Neural progenitor cell (in vitro differentiated cells): ENCODE measurements around the gene CTXN1. TPM values are rescaled to one million over a fixed set of nuclear protein-coding genes. Genes with fewer than 3 reads are reported as not detected.

Source experiments
- DNase-seq: peaks from one replicate; pipeline ENCODE4 v3.0.0-alpha.2; 2016; ENCODE audit warnings: low spot score
- H2AFZ ChIP-seq: fragments of 200-600 bp; sonication (generic); replicated peaks from 2 replicates; pipeline ENCODE4 v1.6.1; 2016; ENCODE audit warnings: antibody characterized with exemption
- H3F3A ChIP-seq: fragments of 200-600 bp; sonication (generic); 2 replicates; pipeline ENCODE4 v1.6.1; 2016; ENCODE audit warnings: antibody characterized with exemption, low read depth
- H3K27ac ChIP-seq: fragments of 200-600 bp; sonication (generic); 2 replicates; pipeline ENCODE4 v1.5.1; 2016; ENCODE audit warnings: mild to moderate bottlenecking
- H3K27me3 ChIP-seq: fragments of 200-600 bp; sonication (generic); 2 replicates; pipeline ENCODE4 v1.6.1; 2016; ENCODE audit warnings: mild to moderate bottlenecking, moderate library complexity
- H3K36me3 ChIP-seq: fragments of 200-600 bp; sonication (generic); 2 replicates; pipeline ENCODE4 v1.5.1; 2016
- H3K4me1 ChIP-seq: fragments of 200-600 bp; sonication (generic); 2 replicates; pipeline ENCODE4 v1.6.1; 2016; ENCODE audit warnings: mixed run types
- H3K4me2 ChIP-seq: fragments of 200-600 bp; sonication (generic); 2 replicates; pipeline ENCODE4 v1.6.1; 2016
- H3K4me3 ChIP-seq: fragments of 200-600 bp; sonication (generic); 2 replicates; pipeline ENCODE4 v1.5.1; 2016
- H3K79me2 ChIP-seq: fragments of 200-600 bp; sonication (generic); 2 replicates; pipeline ENCODE4 v1.6.1; 2016; ENCODE audit warnings: low read depth
- H3K9ac ChIP-seq: fragments of 200-600 bp; sonication (generic); 2 replicates; pipeline ENCODE4 v1.6.1; 2016
- H3K9me3 ChIP-seq: fragments of 200-600 bp; sonication (generic); 2 replicates; pipeline ENCODE4 v1.5.1; 2016; ENCODE audit warnings: low read depth
- H4K20me1 ChIP-seq: fragments of 200-600 bp; sonication (generic); 2 replicates; pipeline ENCODE4 v1.6.1; 2016; ENCODE audit warnings: low read depth
- H3K27ac Mint-ChIP-seq: 3 replicates; pipeline ENCODE4 v1.8.0; 2021; ENCODE audit warnings: mixed read lengths
- H3K27me3 Mint-ChIP-seq: 2 replicates; pipeline ENCODE4 v1.8.0; 2022; ENCODE audit warnings: low read depth, mild to moderate bottlenecking, inconsistent platforms, moderate library complexity, mixed read lengths; ENCODE audit not compliant: insufficient read depth
- H3K36me3 Mint-ChIP-seq: 3 replicates; pipeline ENCODE4 v1.8.0; 2021; ENCODE audit warnings: mixed read lengths
- H3K4me1 Mint-ChIP-seq: 3 replicates; pipeline ENCODE4 v1.8.0; 2021; ENCODE audit warnings: mixed read lengths
- H3K4me3 Mint-ChIP-seq: 3 replicates; pipeline ENCODE4 v1.8.0; 2021; ENCODE audit warnings: mild to moderate bottlenecking, moderate library complexity, mixed read lengths
- H3K9me3 Mint-ChIP-seq: 3 replicates; pipeline ENCODE4 v1.8.0; 2020; ENCODE audit warnings: mixed read lengths
- EZH2 ChIP-seq: fragments of 200-600 bp; sonication (generic); IDR thresholded peaks from 2 replicates; pipeline ENCODE4 v1.6.1; 2017; ENCODE audit warnings: antibody characterized with exemption, mild to moderate bottlenecking, moderate library complexity
- EZH2phosphoT487 ChIP-seq: fragments of 200-600 bp; sonication (generic); IDR thresholded peaks from 2 replicates; pipeline ENCODE4 v1.6.1; 2017; ENCODE audit warnings: antibody characterized with exemption
- total RNA-seq: library from RNA; depleted of rRNA; stranded (reverse); fragments of >200 nt; gene quantifications from 2 replicates; pipeline ENCODE4 v1.2.3, GENCODE V29; 2015; ENCODE audit warnings: low replicate concordance
- TF ChIP-seq, protein P1 (sequence below): fragments of 200-600 bp; sonication (generic); IDR thresholded peaks from 2 replicates; pipeline ENCODE4 v1.5.1; 2017; ENCODE audit warnings: antibody characterized with exemption, mild to moderate bottlenecking

Gene CTXN1
- total RNA-seq, 1 donor from 2014 or later = 3.7 TPM

DNA sequence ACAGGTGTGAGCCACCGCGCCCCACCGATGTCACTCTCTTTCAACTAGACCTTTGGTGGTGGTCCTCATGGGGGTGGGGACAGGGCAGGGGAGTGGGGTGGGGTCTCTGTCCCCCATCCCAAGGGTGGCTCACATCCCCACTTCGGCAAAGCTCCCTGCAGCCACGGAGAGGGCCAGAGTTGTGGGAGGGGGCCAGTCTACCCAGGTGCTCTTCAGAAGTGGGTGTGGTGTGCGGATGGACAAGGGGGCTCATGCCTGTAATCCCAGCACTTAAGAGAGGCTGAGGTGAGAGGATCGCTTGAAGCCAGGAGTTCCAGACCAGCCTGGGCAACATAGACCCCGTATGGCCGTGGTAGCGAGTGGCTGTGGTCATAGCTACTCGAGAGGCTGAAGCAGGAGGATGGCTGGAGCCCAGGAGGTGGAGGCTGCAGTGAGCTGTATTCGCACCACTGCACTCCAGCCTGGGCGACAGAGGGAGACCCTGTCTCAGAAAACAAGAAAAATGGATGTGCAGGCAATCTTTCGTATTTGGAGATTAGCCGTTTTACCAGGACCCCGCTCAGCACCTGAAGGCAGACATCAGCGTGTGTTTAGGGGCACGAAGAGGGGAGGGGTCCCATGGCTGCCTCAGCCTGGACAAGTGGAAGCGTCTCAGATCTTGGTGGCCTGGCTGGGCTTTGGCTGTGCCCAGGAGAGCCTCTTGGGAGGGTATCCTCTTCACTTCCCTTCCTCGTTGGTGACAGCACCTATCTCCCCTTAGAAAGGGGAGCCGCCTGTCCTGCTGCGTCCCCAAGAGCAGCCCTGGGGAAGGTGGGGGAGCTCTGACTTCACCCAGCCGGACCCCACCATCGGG is 10.5 kb downstream of the CTXN1 start:
- no peak overlapping the region for H3K27ac Mint-ChIP-seq
- no peak overlapping the region for H2AFZ ChIP-seq
- peaks cover 11% of the 10 kb centered on the region for H3K4me1 ChIP-seq

DNA sequence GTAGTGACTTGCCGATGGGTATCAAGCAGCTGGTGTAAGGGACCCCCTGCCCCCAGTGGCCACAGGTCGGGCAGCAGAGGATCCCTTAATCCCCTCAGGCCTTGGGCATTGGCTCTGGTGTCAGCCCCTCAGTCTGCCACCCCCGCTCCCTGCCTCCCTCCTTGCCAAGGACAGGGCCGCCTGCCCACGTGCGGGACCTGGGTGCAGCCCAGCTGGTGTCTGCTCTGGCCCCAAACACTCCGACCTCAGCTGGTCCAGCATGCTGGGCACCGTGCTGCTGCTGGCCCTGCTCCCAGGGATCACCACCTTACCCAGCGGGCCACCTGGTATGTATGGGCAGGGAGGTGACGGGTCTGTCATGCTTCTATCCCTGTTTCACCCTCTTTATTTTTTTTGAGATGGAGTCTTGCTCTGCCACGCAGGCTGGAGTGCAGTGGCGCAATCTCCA is 11.3 kb downstream of the CTXN1 start, which contains the start of gene TGFBR3L:
Gene TGFBR3L (plus strand): TSS at position 233 of the 448 bp plus-strand sequence.
- H3K27ac Mint-ChIP-seq = no peak within 1 kb of the TSS

More for the DNA sequence above, 10.5 kb downstream of the CTXN1 start:
- Histone ChIP-seq H3F3A (peaks cover 33% of the 10 kb centered on the region), H3K36me3 (no peaks in the 10 kb centered on the region), H3K4me3 (peak overlapping the region; percentile 59), H4K20me1 (peaks cover 27% of the 10 kb centered on the region), H3K4me2 (peak overlapping the region; percentile 99), H3K27ac (no peak overlapping the region), H3K79me2 (no peaks in the 10 kb centered on the region), H3K9me3 (no peaks in the 10 kb centered on the region), H3K9ac (no peak overlapping the region), H3K27me3 (peaks cover 64% of the 10 kb centered on the region)
- peaks cover 12% of the 10 kb centered on the region for H3K36me3 Mint-ChIP-seq
- peaks cover 40% of the 10 kb centered on the region for H3K27me3 Mint-ChIP-seq
- TF ChIP-seq EZH2 (no peak), EZH2phosphoT487 (no peak)
- TF ChIP-seq, protein P1, sequence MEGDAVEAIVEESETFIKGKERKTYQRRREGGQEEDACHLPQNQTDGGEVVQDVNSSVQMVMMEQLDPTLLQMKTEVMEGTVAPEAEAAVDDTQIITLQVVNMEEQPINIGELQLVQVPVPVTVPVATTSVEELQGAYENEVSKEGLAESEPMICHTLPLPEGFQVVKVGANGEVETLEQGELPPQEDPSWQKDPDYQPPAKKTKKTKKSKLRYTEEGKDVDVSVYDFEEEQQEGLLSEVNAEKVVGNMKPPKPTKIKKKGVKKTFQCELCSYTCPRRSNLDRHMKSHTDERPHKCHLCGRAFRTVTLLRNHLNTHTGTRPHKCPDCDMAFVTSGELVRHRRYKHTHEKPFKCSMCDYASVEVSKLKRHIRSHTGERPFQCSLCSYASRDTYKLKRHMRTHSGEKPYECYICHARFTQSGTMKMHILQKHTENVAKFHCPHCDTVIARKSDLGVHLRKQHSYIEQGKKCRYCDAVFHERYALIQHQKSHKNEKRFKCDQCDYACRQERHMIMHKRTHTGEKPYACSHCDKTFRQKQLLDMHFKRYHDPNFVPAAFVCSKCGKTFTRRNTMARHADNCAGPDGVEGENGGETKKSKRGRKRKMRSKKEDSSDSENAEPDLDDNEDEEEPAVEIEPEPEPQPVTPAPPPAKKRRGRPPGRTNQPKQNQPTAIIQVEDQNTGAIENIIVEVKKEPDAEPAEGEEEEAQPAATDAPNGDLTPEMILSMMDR = no peak
- no peak for DNase-seq
- H3K4me3 Mint-ChIP-seq = peak overlapping the region; percentile 76
- peaks cover 18% of the 10 kb centered on the region for H3K4me1 Mint-ChIP-seq
- no peaks in the 10 kb centered on the region for H3K9me3 Mint-ChIP-seq

DNA sequence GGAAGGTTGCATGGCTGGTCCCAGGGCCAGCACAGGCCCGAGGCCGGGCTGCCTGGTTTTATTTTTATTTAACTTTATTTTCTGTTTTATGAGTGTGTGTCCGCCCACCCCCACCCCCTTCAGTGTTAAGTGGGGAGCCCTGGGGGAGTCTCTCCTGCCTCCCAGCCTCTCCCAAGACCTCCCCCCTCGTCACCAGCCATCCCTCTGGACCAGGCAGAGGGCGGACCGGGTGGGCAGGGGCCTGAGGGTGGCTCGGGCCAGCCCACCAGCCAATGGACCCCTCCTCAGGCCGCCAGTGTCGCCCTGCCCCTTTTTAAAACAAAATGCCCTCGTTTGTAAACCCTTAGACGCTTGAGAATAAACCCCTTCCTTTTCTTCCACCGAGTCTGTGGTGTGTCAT is 11.8 kb downstream of the CTXN1 start:
- Histone ChIP-seq H4K20me1 (peaks cover 29% of the 10 kb centered on the region), H3K27ac (no peak overlapping the region), H3F3A (peaks cover 20% of the 10 kb centered on the region), H3K4me1 (peaks cover 7% of the 10 kb centered on the region), H3K9me3 (no peaks in the 10 kb centered on the region), H3K4me3 (no peak overlapping the region), H3K4me2 (no peak overlapping the region), H3K79me2 (no peaks in the 10 kb centered on the region), H3K27me3 (peaks cover 57% of the 10 kb centered on the region), H3K9ac (no peak overlapping the region), H3K36me3 (no peaks in the 10 kb centered on the region), H2AFZ (no peak overlapping the region)
- H3K27me3 Mint-ChIP-seq = peaks cover 32% of the 10 kb centered on the region
- no peak for DNase-seq
- H3K9me3 Mint-ChIP-seq = no peaks in the 10 kb centered on the region
- peaks cover 12% of the 10 kb centered on the region for H3K36me3 Mint-ChIP-seq
- TF ChIP-seq EZH2 (no peak), EZH2phosphoT487 (no peak)
- TF ChIP-seq, protein P1 = no peak
- no peak overlapping the region for H3K27ac Mint-ChIP-seq
- no peak overlapping the region for H3K4me3 Mint-ChIP-seq
- peaks cover 11% of the 10 kb centered on the region for H3K4me1 Mint-ChIP-seq

More for the DNA sequence above, 11.3 kb downstream of the CTXN1 start, which contains the start of gene TGFBR3L:
- H3K4me3 ChIP-seq = no peak within 1 kb of the TSS
- H3K79me2 ChIP-seq = no peaks in the 10 kb centered on the region
- no peak within 1 kb of the TSS for H2AFZ ChIP-seq
- Mint-ChIP-seq H3K36me3 (peaks cover 12% of the 10 kb centered on the region), H3K4me3 (peak within 1 kb of the TSS; percentile 76), H3K9me3 (no peaks in the 10 kb centered on the region), H3K27me3 (peaks cover 34% of the 10 kb centered on the region), H3K4me1 (peaks cover 12% of the 10 kb centered on the region)
- H3F3A ChIP-seq = peaks cover 25% of the 10 kb centered on the region
- peaks cover 8% of the 10 kb centered on the region for H3K4me1 ChIP-seq
- H3K9me3 ChIP-seq = no peaks in the 10 kb centered on the region
- no peak for DNase-seq
- TF ChIP-seq EZH2 (no peak), EZH2phosphoT487 (no peak)
- TF ChIP-seq, protein P1 = no peak
- no peak within 1 kb of the TSS for H3K9ac ChIP-seq
- no peaks in the 10 kb centered on the region for H3K36me3 ChIP-seq
- no peak within 1 kb of the TSS for H3K4me2 ChIP-seq
- no peak within 1 kb of the TSS for H3K27ac ChIP-seq
- peaks cover 62% of the 10 kb centered on the region for H3K27me3 ChIP-seq
- peaks cover 27% of the 10 kb centered on the region for H4K20me1 ChIP-seq
